Aorta (tissue), 5 donors: Measurements from ENCODE around the gene OPALIN. TPM values are rescaled to one million over a fixed set of nuclear protein-coding genes. Genes with fewer than 3 reads are reported as not detected.
A peak's percentile ranks its signal among the peaks of the same experiment; 100 is the strongest.

Experiments
- ATAC-seq: fragments of 200-7000 bp; cut with Tn5 transposase; one replicate; pipeline ENCODE4 v1.9.1; 2022; ENCODE audit warnings: moderate library complexity; ENCODE audit not compliant: low FRiP score
- DNase-seq, 2 donors: peaks; one replicate each; pipeline ENCODE4 v3.0.0-alpha.2; 2020
- H3K27ac ChIP-seq, 2 donors: one replicate each; pipeline ENCODE4 v1.5.1; 2013; ENCODE audit warnings: low read length in 2 of 2, mild to moderate bottlenecking in 2 of 2, moderate library complexity in 2 of 2, control low read depth in 1 of 2, inconsistent platforms in 1 of 2, low read depth in 1 of 2
- H3K27me3 ChIP-seq, 2 donors: one replicate each; pipeline ENCODE4 v1.6.1; 2013; ENCODE audit warnings: control low read depth in 1 of 2, low read length in 1 of 2, mild to moderate bottlenecking in 1 of 2, moderate library complexity in 1 of 2; ENCODE audit not compliant: insufficient read depth in 2 of 2, control insufficient read depth in 1 of 2
- H3K36me3 ChIP-seq, 2 donors: one replicate each; pipeline ENCODE4 v1.6.1; 2013; ENCODE audit warnings: control low read depth in 1 of 2, low read length in 1 of 2, mild to moderate bottlenecking in 1 of 2; ENCODE audit not compliant: insufficient read depth in 2 of 2, control insufficient read depth in 1 of 2
- H3K4me1 ChIP-seq, 2 donors: one replicate each; pipeline ENCODE4 v1.6.1; 2013; ENCODE audit warnings: low read length in 2 of 2, control low read depth in 1 of 2, mild to moderate bottlenecking in 1 of 2, moderate library complexity in 1 of 2; ENCODE audit not compliant: insufficient read depth in 2 of 2, control insufficient read depth in 1 of 2
- H3K4me3 ChIP-seq, 2 donors: one replicate each; pipeline ENCODE4 v1.5.1; 2013; ENCODE audit warnings: low read length in 2 of 2, control low read depth in 1 of 2, mild to moderate bottlenecking in 1 of 2
- H3K9me3 ChIP-seq: one replicate; pipeline ENCODE4 v1.6.1; 2013; ENCODE audit warnings: mild to moderate bottlenecking, low read length; ENCODE audit not compliant: control insufficient read depth
- WGBS, 2 donors: extraction: QIAGEN DNeasy Blood & Tissue Kit; methylation state at CpG; one replicate each; pipeline ENCODE4 v1.1.7; 2013; 5-methylcytosine and 5-hydroxymethylcytosine counted together
- intact Hi-C, 2 donors: fragments of 100-400 bp; cut with DNase I; formaldehyde crosslinking; loops; one replicate each; pipeline versions ENCODE4 v1.14.2 to v1.15.0; 2022
- polyA plus RNA-seq, 2 donors: library from polyadenylated mRNA; stranded (reverse); fragments of 200-250 nt; gene quantifications; one replicate each; pipeline ENCODE4 v1.2.3, GENCODE V29; 2013
- total RNA-seq, 2 donors: library from RNA; stranded (reverse); fragmentation: NEBNext Ultra II Directional; extraction: Animal tissue kit (Norgen Biotek cat#: 25700); gene quantifications; one replicate each; pipeline ENCODE4 v1.2.1, GENCODE V29; 2021
- donor health status: healthy with polysubstance abuse.
- donor health status: Bipolar disorder and iron deficiency.
- donor health status: DM: no; HTN: no; CAD: no.
- donor health status: DM: no; HTN: no; CAD: no.
- donor health status: DM: yes; HTN: yes; CAD: no.

OPALIN gene
- total and polyA plus RNA-seq, 4 donors: not detected

GRCh38 chr10:96378741-96379140 lies 19.9 kb upstream of the OPALIN start:
- intact Hi-C loops: loop anchor here in 1 of 2 donors (10.0 kb wide), 2 partner anchors 456 to 836 kb away; partner anchors contain the start of gene LCOR
- Histone ChIP-seq H3K27ac (no peak overlapping the region), H3K27me3 (no peaks in the 10 kb centered on the region), H3K9me3 (no peaks in the 10 kb centered on the region), H3K4me1 (no peaks in the 10 kb centered on the region), H3K36me3 (no peaks in the 10 kb centered on the region), H3K4me3 (no peak overlapping the region)
- ATAC-seq (no peak), DNase-seq (no peak)
- WGBS, 2 donors: 89 to 91% methylated on average over 14 to 15 of the region's 15 CpGs

GRCh38 chr10:96377816-96378294 lies 19.1 kb upstream of the OPALIN start:
- intact Hi-C loops: loop anchor here in 1 of 2 donors (10.0 kb wide), 2 partner anchors 457 to 837 kb away; partner anchors contain the start of gene LCOR

GRCh38 chr10:96376483-96376882 lies 17.7 kb upstream of the OPALIN start:
- intact Hi-C loops: loop anchor here in 1 of 2 donors (10.0 kb wide), 2 partner anchors 458 to 838 kb away; partner anchors contain the start of gene LCOR
- Histone ChIP-seq H3K36me3 (no peaks in the 10 kb centered on the region), H3K27me3 (no peaks in the 10 kb centered on the region), H3K27ac (no peak overlapping the region), H3K9me3 (no peaks in the 10 kb centered on the region), H3K4me3 (no peak overlapping the region), H3K4me1 (no peaks in the 10 kb centered on the region)
- WGBS, 2 donors: 77 to 81% methylated on average over 7 of the region's 7 CpGs
- no peak for ATAC-seq
- DNase-seq: no peak

More at GRCh38 chr10:96377816-96378294, 19.1 kb upstream of the OPALIN start:
- no peaks in the 10 kb centered on the region for H3K27me3 ChIP-seq
- ATAC-seq (no peak), DNase-seq (no peak)
- no peaks in the 10 kb centered on the region for H3K36me3 ChIP-seq
- no peak overlapping the region for H3K27ac ChIP-seq
- 69 to 75% methylated on average over 6 of the region's 6 CpGs for WGBS, 2 donors
- H3K9me3 ChIP-seq: no peaks in the 10 kb centered on the region
- no peak overlapping the region for H3K4me3 ChIP-seq
- no peaks in the 10 kb centered on the region for H3K4me1 ChIP-seq

- no peak overlapping the region for H3K4me3 ChIP-seq
- no peaks in the 10 kb centered on the region for H3K9me3 ChIP-seq
- no peak overlapping the region for H3K27ac ChIP-seq
- H3K4me1 ChIP-seq: no peaks in the 10 kb centered on the region
- no peaks in the 10 kb centered on the region for H3K27me3 ChIP-seq
- peak; percentile 93 for ATAC-seq
- 5 to 6% methylated on average over 36 of the region's 36 CpGs for WGBS, 2 donors
- H3K36me3 ChIP-seq: no peaks in the 10 kb centered on the region
- DNase-seq: peak; percentile 87 to 93
- intact Hi-C loops: loop anchor here (5.0 to 10.0 kb wide), 3 partner anchors 137 to 840 kb away; partner anchors contain the start of genes TLL2 (in 2 of the 2) and LCOR (in 1 of the 2)
These were observed 16.4 kb upstream of the OPALIN start for GRCh38 chr10:96374985-96375830.

- no peaks in the 10 kb centered on the region for H3K4me1 ChIP-seq
- H3K27ac ChIP-seq: no peak overlapping the region
- no peaks in the 10 kb centered on the region for H3K36me3 ChIP-seq
- H3K27me3 ChIP-seq: no peaks in the 10 kb centered on the region
- 23 to 29% methylated on average over 9 of the region's 9 CpGs for WGBS, 2 donors
- no peak overlapping the region for H3K4me3 ChIP-seq
- ATAC-seq (no peak), DNase-seq (no peak)
- intact Hi-C loops: loop anchor here (5.0 to 10.0 kb wide), 3 partner anchors 138 to 840 kb away; partner anchors contain the start of genes TLL2 (in 2 of the 2) and LCOR (in 1 of the 2)
- no peaks in the 10 kb centered on the region for H3K9me3 ChIP-seq
These were observed 15.8 kb upstream of the OPALIN start for GRCh38 chr10:96374639-96374984.

- no peak for ATAC-seq
- 84 to 87% methylated on average over 5 of the region's 5 CpGs for WGBS, 2 donors
- intact Hi-C loops: loop anchor here (5.0 to 10.0 kb wide), 3 partner anchors 138 to 841 kb away; partner anchors contain the start of genes TLL2 (in 2 of the 2) and LCOR (in 1 of the 2)
These were observed 15.2 kb upstream of the OPALIN start for GRCh38 chr10:96374004-96374403.

GRCh38 chr10:96371356-96371755 lies 12.6 kb upstream of the OPALIN start:
- DNase-seq (no peak), ATAC-seq (no peak)
- H3K9me3 ChIP-seq: no peaks in the 10 kb centered on the region
- no peak overlapping the region for H3K27ac ChIP-seq
- H3K4me3 ChIP-seq: no peak overlapping the region
- H3K4me1 ChIP-seq: peaks cover 0 to 5% of the 10 kb centered on the region in 2 donors
- no peaks in the 10 kb centered on the region for H3K27me3 ChIP-seq
- H3K36me3 ChIP-seq: no peaks in the 10 kb centered on the region
- WGBS, 2 donors: 88 to 92% methylated on average over 11 of the region's 11 CpGs
- intact Hi-C loops: loop anchor here (5.0 to 10.0 kb wide), 3 partner anchors 141 to 843 kb away; partner anchors contain the start of genes TLL2 (in 2 of the 2) and LCOR (in 1 of the 2)

More at GRCh38 chr10:96374004-96374403, 15.2 kb upstream of the OPALIN start:
- Histone ChIP-seq H3K27me3 (no peaks in the 10 kb centered on the region), H3K36me3 (no peaks in the 10 kb centered on the region), H3K4me3 (no peak overlapping the region), H3K9me3 (no peaks in the 10 kb centered on the region), H3K4me1 (no peaks in the 10 kb centered on the region), H3K27ac (no peak overlapping the region)
- no peak for DNase-seq

GRCh38 chr10:96370584-96371157 lies 11.9 kb upstream of the OPALIN start:
- no peaks in the 10 kb centered on the region for H3K9me3 ChIP-seq
- DNase-seq: no peak
- H3K4me3 ChIP-seq: no peak overlapping the region
- intact Hi-C loops: loop anchor here (5.0 to 10.0 kb wide), 3 partner anchors 142 to 844 kb away; partner anchors contain the start of genes TLL2 (in 2 of the 2) and LCOR (in 1 of the 2)
- peak; percentile 63 for ATAC-seq
- H3K4me1 ChIP-seq: peaks cover 0 to 5% of the 10 kb centered on the region in 2 donors
- 37 to 43% methylated on average over 16 of the region's 16 CpGs for WGBS, 2 donors
- no peaks in the 10 kb centered on the region for H3K36me3 ChIP-seq
- H3K27ac ChIP-seq: no peak overlapping the region
- no peaks in the 10 kb centered on the region for H3K27me3 ChIP-seq
